Nephron progenitor cell (in vitro differentiated cells): ENCODE measurements around the gene RNF14.
A peak's percentile ranks its signal among the peaks of the same experiment; 100 is the strongest.

ENCODE experiments used
- DNase-seq: peaks from one replicate; pipeline ENCODE4 v3.0.0; 2021
- H3K27ac Mint-ChIP-seq: 2 replicates; pipeline ENCODE4 v1.8.0; 2021; ENCODE audit warnings: mild to moderate bottlenecking, moderate library complexity, mixed read lengths
- H3K27me3 Mint-ChIP-seq: 2 replicates; pipeline ENCODE4 v1.8.0; 2021; ENCODE audit warnings: mild to moderate bottlenecking, low read depth, mixed read lengths; ENCODE audit not compliant: poor library complexity
- H3K36me3 Mint-ChIP-seq: 2 replicates; pipeline ENCODE4 v1.8.0; 2021; ENCODE audit warnings: low read depth, mixed read lengths
- H3K4me1 Mint-ChIP-seq: 2 replicates; pipeline ENCODE4 v1.8.0; 2021; ENCODE audit warnings: mixed read lengths
- H3K4me3 Mint-ChIP-seq: 2 replicates; pipeline ENCODE4 v1.8.0; 2021; ENCODE audit warnings: mild to moderate bottlenecking, moderate library complexity, mixed read lengths
- H3K9me3 Mint-ChIP-seq: 2 replicates; pipeline ENCODE4 v1.8.0; 2021; ENCODE audit warnings: mild to moderate bottlenecking, moderate library complexity, mixed read lengths
- TF ChIP-seq, protein P1 (sequence below): fragments of 200-600 bp; sonication (generic); IDR thresholded peaks from 2 replicates; pipeline ENCODE4 v1.5.0; 2021; ENCODE audit warnings: antibody characterized with exemption

Gene RNF14

GRCh38 chr5:141934099-141934844 is 34.6 kb upstream of the RNF14 start:
- no peaks in the 10 kb centered on the region for H3K9me3 Mint-ChIP-seq
- no peak for DNase-seq
- no peak overlapping the region for H3K4me3 Mint-ChIP-seq
- H3K4me1 Mint-ChIP-seq, result no peaks in the 10 kb centered on the region
- no peak overlapping the region for H3K27ac Mint-ChIP-seq
- peaks cover 42% of the 10 kb centered on the region for H3K36me3 Mint-ChIP-seq
- no peaks in the 10 kb centered on the region for H3K27me3 Mint-ChIP-seq
- TF ChIP-seq, protein P1, sequence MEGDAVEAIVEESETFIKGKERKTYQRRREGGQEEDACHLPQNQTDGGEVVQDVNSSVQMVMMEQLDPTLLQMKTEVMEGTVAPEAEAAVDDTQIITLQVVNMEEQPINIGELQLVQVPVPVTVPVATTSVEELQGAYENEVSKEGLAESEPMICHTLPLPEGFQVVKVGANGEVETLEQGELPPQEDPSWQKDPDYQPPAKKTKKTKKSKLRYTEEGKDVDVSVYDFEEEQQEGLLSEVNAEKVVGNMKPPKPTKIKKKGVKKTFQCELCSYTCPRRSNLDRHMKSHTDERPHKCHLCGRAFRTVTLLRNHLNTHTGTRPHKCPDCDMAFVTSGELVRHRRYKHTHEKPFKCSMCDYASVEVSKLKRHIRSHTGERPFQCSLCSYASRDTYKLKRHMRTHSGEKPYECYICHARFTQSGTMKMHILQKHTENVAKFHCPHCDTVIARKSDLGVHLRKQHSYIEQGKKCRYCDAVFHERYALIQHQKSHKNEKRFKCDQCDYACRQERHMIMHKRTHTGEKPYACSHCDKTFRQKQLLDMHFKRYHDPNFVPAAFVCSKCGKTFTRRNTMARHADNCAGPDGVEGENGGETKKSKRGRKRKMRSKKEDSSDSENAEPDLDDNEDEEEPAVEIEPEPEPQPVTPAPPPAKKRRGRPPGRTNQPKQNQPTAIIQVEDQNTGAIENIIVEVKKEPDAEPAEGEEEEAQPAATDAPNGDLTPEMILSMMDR, result no peak

DNA sequence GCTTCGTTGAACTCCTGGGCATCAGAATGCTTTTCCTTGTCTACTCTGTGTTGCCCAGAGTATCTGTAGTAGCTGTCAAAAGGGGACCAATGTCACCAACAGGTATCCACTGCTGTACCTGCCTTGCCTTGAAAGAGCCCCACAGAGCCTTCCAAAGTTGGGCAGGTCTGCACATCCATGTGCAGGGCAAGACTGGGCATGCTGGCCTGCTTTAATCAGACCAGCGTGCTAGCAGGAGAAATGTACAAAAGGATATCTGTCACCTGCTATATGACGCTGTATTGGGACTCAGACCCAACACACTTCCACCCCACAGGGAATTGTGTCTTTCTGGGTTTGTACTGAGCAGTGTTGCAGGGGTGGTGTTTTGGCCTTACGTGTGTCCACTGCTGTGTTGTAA is 33.4 kb upstream of the RNF14 start:
- H3K27me3 Mint-ChIP-seq, result no peaks in the 10 kb centered on the region
- no peak overlapping the region for H3K4me3 Mint-ChIP-seq
- no peaks in the 10 kb centered on the region for H3K9me3 Mint-ChIP-seq
- TF ChIP-seq, protein P1, result no peak
- no peaks in the 10 kb centered on the region for H3K4me1 Mint-ChIP-seq
- peak overlapping the region; percentile 2 for H3K27ac Mint-ChIP-seq
- peaks cover 50% of the 10 kb centered on the region for H3K36me3 Mint-ChIP-seq
- DNase-seq, result no peak

DNA sequence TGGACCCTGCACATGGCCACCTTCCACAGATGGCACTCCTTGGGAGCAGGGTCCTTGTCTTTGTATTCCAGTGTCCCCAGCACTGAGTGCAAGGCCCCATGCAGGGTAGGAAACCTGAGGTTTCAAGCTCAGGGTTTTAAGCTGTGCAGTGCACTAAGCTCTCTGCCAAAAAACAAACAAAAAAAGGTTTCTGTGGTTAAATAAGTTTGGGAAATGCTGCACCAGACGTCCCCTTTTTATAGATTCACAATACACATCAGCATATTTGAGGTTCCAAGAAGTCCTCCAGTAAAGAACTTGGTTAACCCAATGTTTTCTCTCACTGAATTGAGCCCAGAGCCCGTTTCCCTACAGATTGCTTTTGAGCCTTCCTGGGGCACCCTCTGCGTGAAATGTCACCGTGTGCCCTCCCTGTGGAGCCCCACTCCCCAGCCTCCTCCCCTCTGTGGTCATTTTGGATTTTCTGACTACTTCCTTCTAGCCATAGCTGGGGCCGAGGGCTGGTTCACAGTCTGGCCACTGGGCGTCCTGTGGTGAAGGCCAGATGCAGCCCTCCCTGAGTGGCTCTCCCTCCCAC is 28.1 kb upstream of the RNF14 start:
- peaks cover 21% of the 10 kb centered on the region for H3K36me3 Mint-ChIP-seq
- H3K4me1 Mint-ChIP-seq, result peaks cover 6% of the 10 kb centered on the region
- no peak overlapping the region for H3K4me3 Mint-ChIP-seq
- peak overlapping the region; percentile 94 for H3K27ac Mint-ChIP-seq
- no peaks in the 10 kb centered on the region for H3K9me3 Mint-ChIP-seq
- H3K27me3 Mint-ChIP-seq, result peaks cover 6% of the 10 kb centered on the region
- DNase-seq, result no peak
- TF ChIP-seq, protein P1, result no peak

DNA sequence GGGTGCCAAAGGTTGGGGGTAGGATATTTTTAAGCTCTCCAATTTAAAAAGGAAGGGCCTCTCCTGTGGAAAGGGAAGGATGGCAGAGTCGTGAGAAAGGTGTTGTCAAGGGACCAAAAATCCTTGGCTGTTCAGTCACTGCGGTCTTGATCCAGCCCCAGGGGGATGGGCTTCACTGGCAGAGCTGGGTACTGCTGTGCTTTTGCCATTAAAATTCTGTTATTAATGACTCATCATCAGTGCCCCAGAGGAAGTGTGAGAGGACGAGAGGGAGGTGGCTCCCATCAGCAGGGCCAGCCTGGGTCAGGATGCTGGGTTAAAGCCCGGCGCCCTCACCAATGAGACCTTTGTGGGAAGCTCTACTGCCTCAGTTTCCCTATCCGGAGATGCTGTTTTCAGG is 27.6 kb upstream of the RNF14 start:
- peaks cover 17% of the 10 kb centered on the region for H3K36me3 Mint-ChIP-seq
- no peak for DNase-seq
- no peak overlapping the region for H3K4me3 Mint-ChIP-seq
- H3K27me3 Mint-ChIP-seq, result peaks cover 7% of the 10 kb centered on the region
- TF ChIP-seq, protein P1, result no peak
- H3K9me3 Mint-ChIP-seq, result no peaks in the 10 kb centered on the region
- peaks cover 10% of the 10 kb centered on the region for H3K4me1 Mint-ChIP-seq
- peak overlapping the region; percentile 83 for H3K27ac Mint-ChIP-seq

- peaks cover 12% of the 10 kb centered on the region for H3K27me3 Mint-ChIP-seq
- DNase-seq, result no peak
- TF ChIP-seq, protein P1, result no peak
- no peak overlapping the region for H3K27ac Mint-ChIP-seq
- no peaks in the 10 kb centered on the region for H3K9me3 Mint-ChIP-seq
- peaks cover 17% of the 10 kb centered on the region for H3K36me3 Mint-ChIP-seq
- no peak overlapping the region for H3K4me3 Mint-ChIP-seq
- H3K4me1 Mint-ChIP-seq, result peaks cover 14% of the 10 kb centered on the region
Measured at GRCh38 chr5:141941779-141942178, 27.1 kb upstream of the RNF14 start.
